ENCODE results near the gene NRP2. TPM values are rescaled to one million over a fixed set of nuclear protein-coding genes. Genes with fewer than 3 reads are reported as not detected.

The NRP2 gene
- total RNA-seq, 1 donor from 2014 or later = 76.7 TPM

DNA sequence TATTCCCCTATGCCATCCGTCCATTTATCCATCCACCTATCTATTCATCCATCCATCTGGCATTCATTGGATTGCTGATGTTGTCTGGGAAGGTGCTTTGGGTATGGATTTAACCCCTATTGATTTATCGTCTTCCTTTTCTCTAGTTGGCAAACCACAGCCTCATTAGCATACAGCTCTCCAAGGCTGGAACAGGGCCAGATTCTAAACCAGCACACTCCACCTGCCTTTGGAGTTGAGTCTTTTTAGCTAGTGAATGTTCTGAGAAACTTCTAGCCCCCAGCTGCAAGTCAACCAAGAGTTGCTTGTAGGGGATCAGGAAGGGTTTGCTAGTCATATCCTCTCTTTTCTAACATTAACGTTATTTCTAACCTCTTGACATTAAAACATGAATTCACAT, 90.7 kb downstream of the NRP2 start:
- no peak overlapping the region for H3K9ac ChIP-seq (ENCODE audit: low read length)
- Mint-ChIP-seq H3K36me3 (ENCODE audit: low read depth, unreplicated experiment) (peaks cover 11% of the 10 kb centered on the region), H3K4me1 (ENCODE audit: low read depth, unreplicated experiment) (peaks cover 26% of the 10 kb centered on the region), H3K27ac (ENCODE audit: unreplicated experiment) (no peak overlapping the region), H3K27me3 (ENCODE audit: low read depth, unreplicated experiment) (peaks cover 6% of the 10 kb centered on the region), H3K9me3 (ENCODE audit: unreplicated experiment) (peaks cover 13% of the 10 kb centered on the region), H3K4me3 (ENCODE audit: unreplicated experiment) (no peak overlapping the region)
- H2AFZ ChIP-seq (ENCODE audit: low read depth, low read length) = no peak overlapping the region
- DNase-seq (ENCODE audit: low read depth) (no peak), FAIRE-seq (no peak)
- TF ChIP-seq, protein P1, sequence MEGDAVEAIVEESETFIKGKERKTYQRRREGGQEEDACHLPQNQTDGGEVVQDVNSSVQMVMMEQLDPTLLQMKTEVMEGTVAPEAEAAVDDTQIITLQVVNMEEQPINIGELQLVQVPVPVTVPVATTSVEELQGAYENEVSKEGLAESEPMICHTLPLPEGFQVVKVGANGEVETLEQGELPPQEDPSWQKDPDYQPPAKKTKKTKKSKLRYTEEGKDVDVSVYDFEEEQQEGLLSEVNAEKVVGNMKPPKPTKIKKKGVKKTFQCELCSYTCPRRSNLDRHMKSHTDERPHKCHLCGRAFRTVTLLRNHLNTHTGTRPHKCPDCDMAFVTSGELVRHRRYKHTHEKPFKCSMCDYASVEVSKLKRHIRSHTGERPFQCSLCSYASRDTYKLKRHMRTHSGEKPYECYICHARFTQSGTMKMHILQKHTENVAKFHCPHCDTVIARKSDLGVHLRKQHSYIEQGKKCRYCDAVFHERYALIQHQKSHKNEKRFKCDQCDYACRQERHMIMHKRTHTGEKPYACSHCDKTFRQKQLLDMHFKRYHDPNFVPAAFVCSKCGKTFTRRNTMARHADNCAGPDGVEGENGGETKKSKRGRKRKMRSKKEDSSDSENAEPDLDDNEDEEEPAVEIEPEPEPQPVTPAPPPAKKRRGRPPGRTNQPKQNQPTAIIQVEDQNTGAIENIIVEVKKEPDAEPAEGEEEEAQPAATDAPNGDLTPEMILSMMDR (IDR thresholded peaks at IDR 0.05; ENCODE audit: insufficient read depth, low read depth, low read length) = no peak
- no peak for TF ChIP-seq EZH2 (IDR thresholded peaks at IDR 0.05; ENCODE audit: insufficient read depth, low read length)
- H3K4me2 ChIP-seq (ENCODE audit: low read length) = no peak overlapping the region
- peaks cover 32% of the 10 kb centered on the region for H3K4me1 ChIP-seq (ENCODE audit: insufficient read depth, low read length)
- no peaks in the 10 kb centered on the region for H4K20me1 ChIP-seq (ENCODE audit: insufficient read depth, low read length)
- no peaks in the 10 kb centered on the region for H3K79me2 ChIP-seq (ENCODE audit: insufficient read depth, low read length)
- peaks cover 3% of the 10 kb centered on the region for H3K36me3 ChIP-seq (ENCODE audit: insufficient read depth, low read length)
- no peaks in the 10 kb centered on the region for H3K9me3 ChIP-seq (ENCODE audit: insufficient read depth, low read depth, low read length)
- H3K4me3 ChIP-seq (ENCODE audit: insufficient read depth, low read depth, low read length) = no peak overlapping the region
- H3K27ac ChIP-seq (ENCODE audit: low read depth, low read length) = no peak overlapping the region
- no peaks in the 10 kb centered on the region for H3K27me3 ChIP-seq (ENCODE audit: insufficient read depth, low read length)

DNA sequence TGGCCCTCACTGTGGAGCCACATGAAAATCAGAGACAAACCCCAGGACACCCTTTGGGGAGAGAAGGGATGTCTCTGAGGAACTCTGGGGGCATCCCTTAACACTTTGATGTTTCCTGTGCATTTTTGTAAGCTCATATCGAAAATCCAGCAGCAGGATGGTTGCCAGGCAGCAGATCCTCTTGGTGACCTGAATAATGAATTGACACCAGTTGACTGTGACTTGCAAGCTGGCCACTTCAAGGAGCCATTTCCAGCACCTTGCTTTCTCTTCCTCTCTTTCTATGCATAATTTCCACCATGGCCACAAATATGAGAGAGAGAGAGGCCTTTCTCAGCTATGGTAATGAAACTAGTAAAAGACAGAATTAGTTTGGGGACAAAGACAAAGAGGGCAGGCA, 91.7 kb downstream of the NRP2 start:
- peaks cover 21% of the 10 kb centered on the region for H3K4me1 Mint-ChIP-seq (ENCODE audit: low read depth, unreplicated experiment)

More for the DNA sequence above, 91.7 kb downstream of the NRP2 start:
- TF ChIP-seq, protein P1 (IDR thresholded peaks at IDR 0.05; ENCODE audit: insufficient read depth, low read depth, low read length) = no peak
- TF ChIP-seq EZH2 (IDR thresholded peaks at IDR 0.05; ENCODE audit: insufficient read depth, low read length) = no peak
- Histone ChIP-seq H3K9me3 (ENCODE audit: insufficient read depth, low read depth, low read length) (no peaks in the 10 kb centered on the region), H3K4me2 (ENCODE audit: low read length) (no peak overlapping the region), H4K20me1 (ENCODE audit: insufficient read depth, low read length) (no peaks in the 10 kb centered on the region), H3K36me3 (ENCODE audit: insufficient read depth, low read length) (no peaks in the 10 kb centered on the region), H2AFZ (ENCODE audit: low read depth, low read length) (no peak overlapping the region), H3K4me3 (ENCODE audit: insufficient read depth, low read depth, low read length) (no peak overlapping the region), H3K9ac (ENCODE audit: low read length) (no peak overlapping the region), H3K79me2 (ENCODE audit: insufficient read depth, low read length) (no peaks in the 10 kb centered on the region), H3K4me1 (ENCODE audit: insufficient read depth, low read length) (peaks cover 22% of the 10 kb centered on the region), H3K27ac (ENCODE audit: low read depth, low read length) (no peak overlapping the region), H3K27me3 (ENCODE audit: insufficient read depth, low read length) (no peaks in the 10 kb centered on the region)
- FAIRE-seq = no peak
- Mint-ChIP-seq H3K9me3 (ENCODE audit: unreplicated experiment) (peaks cover 13% of the 10 kb centered on the region), H3K4me3 (ENCODE audit: unreplicated experiment) (no peak overlapping the region), H3K27ac (ENCODE audit: unreplicated experiment) (no peak overlapping the region), H3K27me3 (ENCODE audit: low read depth, unreplicated experiment) (peaks cover 8% of the 10 kb centered on the region), H3K36me3 (ENCODE audit: low read depth, unreplicated experiment) (peaks cover 9% of the 10 kb centered on the region)
- DNase-seq (ENCODE audit: low read depth) = no peak

Data from astrocyte (in vitro differentiated cells and primary cell).